HEK293T (cell line): ENCODE results near the gene SLC25A34.

Source experiments
- CTCF ChIA-PET: fragments of 350-600 bp; formaldehyde crosslinking; extraction: SDS; loops from one replicate; lab custom pipeline; 2021; ENCODE audit warnings: antibody characterized with exemption, inconsistent platforms; lab: Yijun Ruan, JAX
- POLR2A ChIA-PET: fragments of 350-600 bp; formaldehyde crosslinking; extraction: SDS; loops from one replicate; lab custom pipeline; 2020; ENCODE audit warnings: antibody characterized with exemption, inconsistent platforms; lab: Yijun Ruan, JAX
- DNase-seq: peaks from one replicate; pipeline ENCODE4 v3.0.0; 2012; ENCODE audit warnings: mixed read lengths; ENCODE audit errors: extremely low spot score
- ARNT ChIP-seq: fragments of 450-650 bp; IDR thresholded peaks from 2 replicates; pipeline ENCODE4 v1.6.1; 2017; ENCODE audit warnings: mild to moderate bottlenecking
- BHLHE40 ChIP-seq: fragments of 450-650 bp; IDR thresholded peaks from 2 replicates; pipeline ENCODE4 v1.6.1; 2016; ENCODE audit warnings: mild to moderate bottlenecking, moderate library complexity, borderline replicate concordance
- CTBP1 ChIP-seq: fragments of 450-650 bp; IDR thresholded peaks from 2 replicates; pipeline ENCODE4 v1.6.1; 2016; ENCODE audit warnings: borderline replicate concordance
- ELF4 ChIP-seq: fragments of 450-650 bp; IDR thresholded peaks from 2 replicates; pipeline ENCODE4 v1.6.1; 2017; ENCODE audit warnings: antibody characterized with exemption
- FOXA1 ChIP-seq: fragments of 450-650 bp; IDR thresholded peaks from 2 replicates; pipeline ENCODE4 v1.6.1; 2016; ENCODE audit warnings: mild to moderate bottlenecking
- FOXK2 ChIP-seq: fragments of 450-650 bp; IDR thresholded peaks from 2 replicates; pipeline ENCODE4 v1.6.1; 2016; ENCODE audit warnings: mild to moderate bottlenecking
- FOXM1 ChIP-seq: fragments of 450-650 bp; IDR thresholded peaks from 2 replicates; pipeline ENCODE4 v1.6.1; 2017; ENCODE audit warnings: mild to moderate bottlenecking, borderline replicate concordance
- HDGF ChIP-seq: fragments of 450-650 bp; IDR thresholded peaks from 2 replicates; pipeline ENCODE4 v1.6.1; 2017; ENCODE audit warnings: antibody characterized with exemption, borderline replicate concordance
- L3MBTL2 ChIP-seq: fragments of 450-650 bp; conservative IDR thresholded peaks from 2 replicates; pipeline ENCODE4 v1.6.1; 2016; ENCODE audit warnings: mild to moderate bottlenecking
- LEF1 ChIP-seq: fragments of 450-650 bp; IDR thresholded peaks from 2 replicates; pipeline ENCODE4 v1.6.1; 2017; ENCODE audit warnings: mild to moderate bottlenecking, borderline replicate concordance
- NFRKB ChIP-seq: fragments of 450-650 bp; IDR thresholded peaks from 2 replicates; pipeline ENCODE4 v1.6.1; 2016; ENCODE audit warnings: mild to moderate bottlenecking, moderate library complexity
- PKNOX1 ChIP-seq: fragments of 450-650 bp; IDR thresholded peaks from 2 replicates; pipeline ENCODE4 v1.6.1; 2016
- SP1 ChIP-seq: fragments of 450-650 bp; IDR thresholded peaks from 2 replicates; pipeline ENCODE4 v1.6.1; 2017
- SUZ12 ChIP-seq: fragments of 450-650 bp; IDR thresholded peaks from 2 replicates; pipeline ENCODE4 v1.6.1; 2016; ENCODE audit warnings: mild to moderate bottlenecking
- TARDBP ChIP-seq: fragments of 450-650 bp; IDR thresholded peaks from 2 replicates; pipeline ENCODE4 v1.6.1; 2016
- ZNF384 ChIP-seq: fragments of 450-650 bp; IDR thresholded peaks from 2 replicates; pipeline ENCODE4 v1.6.1; 2016

The SLC25A34 gene

DNA sequence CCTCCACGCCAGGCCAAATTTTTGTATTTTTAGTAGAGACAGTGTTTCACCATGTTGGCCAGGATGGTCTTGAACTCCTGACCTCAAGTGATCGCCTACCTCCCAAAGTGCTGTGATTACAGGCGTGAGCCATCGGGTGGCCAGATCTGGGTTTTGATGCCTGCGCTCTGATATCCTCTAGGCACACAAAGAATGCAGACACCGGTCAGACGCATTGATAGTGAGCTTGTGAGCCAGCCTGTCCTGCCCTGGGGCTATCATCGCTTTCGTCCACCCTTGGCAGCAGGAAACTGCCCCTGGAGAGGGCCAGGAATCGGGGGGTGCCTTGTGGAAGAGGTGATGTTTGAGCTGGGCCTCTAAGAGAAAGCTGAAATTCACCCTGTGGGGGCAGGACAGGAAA, 26.5 kb downstream of the SLC25A34 start:
- DNase-seq: no peak
- CTCF ChIA-PET: interaction anchor here (0.7 kb wide), 1 partner anchor 26 kb away, joined by 7 read pairs; no protein-coding TSS in a partner anchor
- TF ChIP-seq ARNT (no peak), SP1 (no peak), TARDBP (no peak), PKNOX1 (no peak), HDGF (no peak), FOXM1 (no peak), L3MBTL2 (no peak), NFRKB (no peak), SUZ12 (no peak), ZNF384 (no peak), BHLHE40 (no peak), CTBP1 (no peak), FOXA1 (no peak), LEF1 (no peak), FOXK2 (no peak), ELF4 (no peak)
- POLR2A ChIA-PET: interaction anchor here (0.5 kb wide), 1 partner anchor 225 kb away, joined by 4 read pairs; no protein-coding TSS in a partner anchor

DNA sequence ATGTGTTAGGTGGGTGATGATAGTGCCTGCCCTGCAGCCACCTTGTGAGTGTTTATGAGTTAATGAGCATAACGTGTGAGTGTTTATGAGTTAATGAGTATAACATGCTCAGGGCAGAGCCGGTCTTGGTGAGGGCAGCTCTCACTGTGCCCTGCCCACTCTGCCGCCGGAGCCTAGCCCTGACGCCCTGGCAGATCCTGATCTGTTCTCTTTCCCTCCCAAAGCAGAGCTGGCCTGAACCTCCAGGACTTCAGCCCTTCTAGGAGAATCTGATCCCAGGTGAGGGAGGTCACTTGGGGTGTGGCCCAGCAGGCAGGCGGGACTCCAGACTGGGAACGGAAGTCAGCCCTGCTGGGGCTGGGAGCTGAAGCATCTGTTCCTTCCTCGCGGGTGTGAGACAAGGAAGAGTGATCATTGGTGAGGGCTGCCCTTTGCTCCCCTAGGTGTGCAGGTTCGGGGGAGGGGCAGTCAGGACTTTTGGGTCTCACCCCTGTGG, 28.3 kb downstream of the SLC25A34 start:
- ChIA-PET CTCF (no interaction called here), POLR2A (no interaction called here)
- no peak for DNase-seq
- TF ChIP-seq FOXK2: no peak
- no peak for TF ChIP-seq SUZ12
- no peak for TF ChIP-seq FOXA1
- no peak for TF ChIP-seq CTBP1
- no peak for TF ChIP-seq BHLHE40
- TF ChIP-seq ELF4: no peak
- no peak for TF ChIP-seq ARNT
- no peak for TF ChIP-seq HDGF
- no peak for TF ChIP-seq FOXM1
- no peak for TF ChIP-seq TARDBP
- TF ChIP-seq L3MBTL2: no peak
- TF ChIP-seq PKNOX1: no peak
- TF ChIP-seq LEF1: no peak
- no peak for TF ChIP-seq ZNF384
- no peak for TF ChIP-seq SP1
- no peak for TF ChIP-seq NFRKB

GRCh38 chr1:15764890-15765289, 28.8 kb downstream of the SLC25A34 start:
- CTCF ChIA-PET: no interaction called here
- DNase-seq: no peak

GRCh38 chr1:15765495-15766194, 29.6 kb downstream of the SLC25A34 start:
- DNase-seq: no peak
- no peak for TF ChIP-seq ZNF384
- no peak for TF ChIP-seq BHLHE40
- TF ChIP-seq CTBP1: no peak
- TF ChIP-seq HDGF: no peak
- TF ChIP-seq ELF4: no peak
- TF ChIP-seq SUZ12: no peak
- no peak for TF ChIP-seq PKNOX1
- TF ChIP-seq TARDBP: no peak
- no peak for TF ChIP-seq FOXA1
- TF ChIP-seq SP1: no peak
- no peak for TF ChIP-seq NFRKB
- no peak for TF ChIP-seq ARNT
- no peak for TF ChIP-seq FOXM1
- no peak for TF ChIP-seq FOXK2
- POLR2A ChIA-PET: interaction anchor here (0.8 kb wide), 1 partner anchor 10 kb away, joined by 3 read pairs; no protein-coding TSS in a partner anchor

More at GRCh38 chr1:15764890-15765289, 28.8 kb downstream of the SLC25A34 start:
- POLR2A ChIA-PET: no interaction called here
- no peak for TF ChIP-seq ARNT
- TF ChIP-seq FOXM1: no peak
- no peak for TF ChIP-seq CTBP1
- TF ChIP-seq HDGF: no peak
- TF ChIP-seq LEF1: no peak
- TF ChIP-seq ZNF384: no peak
- no peak for TF ChIP-seq FOXA1
- TF ChIP-seq SP1: no peak
- no peak for TF ChIP-seq FOXK2
- TF ChIP-seq ELF4: no peak
- no peak for TF ChIP-seq L3MBTL2
- TF ChIP-seq BHLHE40: no peak
- TF ChIP-seq PKNOX1: no peak
- TF ChIP-seq SUZ12: no peak
- no peak for TF ChIP-seq NFRKB
- no peak for TF ChIP-seq TARDBP

GRCh38 chr1:15767941-15768340, 31.9 kb downstream of the SLC25A34 start:
- POLR2A ChIA-PET: interaction anchor here (1.4 kb wide), 1 partner anchor 9 kb away, joined by 3 read pairs; the partner anchor contains the start of gene FBLIM1
- CTCF ChIA-PET: no interaction called here
- DNase-seq: no peak
- TF ChIP-seq PKNOX1: no peak
- no peak for TF ChIP-seq ZNF384
- no peak for TF ChIP-seq FOXK2
- no peak for TF ChIP-seq CTBP1
- no peak for TF ChIP-seq L3MBTL2
- no peak for TF ChIP-seq SP1
- no peak for TF ChIP-seq HDGF
- no peak for TF ChIP-seq ELF4

More at GRCh38 chr1:15765495-15766194, 29.6 kb downstream of the SLC25A34 start:
- CTCF ChIA-PET: no interaction called here
